ENCODE measurements around the gene SURF6. TPM values are rescaled to one million over a fixed set of nuclear protein-coding genes. Genes with fewer than 3 reads are reported as not detected.

SURF6 gene
- total RNA-seq, 1 experiment from 2014 or later = 56.3 TPM

- Histone ChIP-seq H3K4me1 (ENCODE audit: insufficient read depth, low read length) (no peaks in the 10 kb centered on the region), H3K23ac (ENCODE audit: insufficient read length, low read depth, low read length) (no peak overlapping the region), H2AFZ (ENCODE audit: low read length) (no peak overlapping the region), H3T11ph (ENCODE audit: low read length) (no peak overlapping the region), H3K79me1 (ENCODE audit: insufficient read depth, low read depth, low read length, poor library complexity, severe bottlenecking) (peaks cover 16% of the 10 kb centered on the region), H3K18ac (ENCODE audit: insufficient read length, low read depth, low read length) (no peak overlapping the region), H3K4ac (ENCODE audit: low read depth, low read length) (no peak overlapping the region), H2BK120ac (ENCODE audit: low read depth, low read length, poor library complexity, severe bottlenecking) (no peak overlapping the region), H3K23me2 (ENCODE audit: insufficient read length, low read depth, low read length, poor library complexity, severe bottlenecking) (peaks cover 6% of the 10 kb centered on the region), H3K27ac (ENCODE audit: insufficient read length, low read depth, low read length) (no peak overlapping the region), H4K5ac (ENCODE audit: insufficient read length, low read depth, low read length) (no peak overlapping the region), H3K27me3 (ENCODE audit: insufficient read depth, low read length) (no peaks in the 10 kb centered on the region), H2AK5ac (ENCODE audit: insufficient read length, low read length) (no peak overlapping the region), H4K20me1 (ENCODE audit: control insufficient read depth, insufficient read depth, insufficient read length) (no peaks in the 10 kb centered on the region), H2BK5ac (ENCODE audit: insufficient read length, low read length) (no peak overlapping the region), H2BK15ac (ENCODE audit: low read depth, low read length) (no peak overlapping the region), H4K8ac (replicated peaks; ENCODE audit: insufficient read length, low read depth, low read length) (no peak overlapping the region), H3K79me2 (ENCODE audit: insufficient read depth, low read length) (peaks cover 38% of the 10 kb centered on the region; the same call in 1 of the 2 replicates), H3K9ac (ENCODE audit: extremely low read depth, insufficient read length, low read length) (peak overlapping the region; percentile 75), H3K9me3 (ENCODE audit: control insufficient read depth, low read depth, low read length) (no peaks in the 10 kb centered on the region), H2BK20ac (ENCODE audit: low read depth, low read length, poor library complexity, severe bottlenecking) (no peak overlapping the region), H3K56ac (ENCODE audit: insufficient read length, low read depth, low read length) (no peak overlapping the region), H3K14ac (ENCODE audit: insufficient read depth, low read length) (no peak overlapping the region), H2BK12ac (ENCODE audit: insufficient read length, low read depth, low read length) (no peak overlapping the region), H4K91ac (ENCODE audit: insufficient read length, low read depth, low read length) (no peak overlapping the region), H3K4me2 (ENCODE audit: insufficient read depth, insufficient read length, low read length) (peak overlapping the region; percentile 98)
- peak; percentile 31; the same call in 1 of the 3 replicates for TF ChIP-seq CTCF (conservative IDR thresholded peaks at IDR 0.05)
- Mint-ChIP-seq H3K9me3 (peaks cover 3 to 4% of the 10 kb centered on the region in 2 experiments; a peak in 3 of 5 replicates), H3K4me1 (peaks cover 11 to 13% of the 10 kb centered on the region in 2 experiments), H3K4me3 (peak overlapping the region; percentile 95 to 98), H3K36me3 (ENCODE audit: insufficient read depth in 1 of 3, low read depth in 3 of 3) (peaks cover 15 to 36% (median 27%) of the 10 kb centered on the region in 3 experiments; a peak in 6 of 7 replicates), H3K27me3 (ENCODE audit: low read depth) (peaks cover 30% of the 10 kb centered on the region), H3K27ac (peak overlapping the region; percentile 82 to 97 (median 95); a peak in 6 of 7 replicates)
- DNase-seq = no peak
- no CpG with 5 or more reads among the region's 39 CpGs for WGBS (ENCODE audit: extremely low coverage, insufficient read length, low lambda C conversion rate)
These were observed 39.2 kb upstream of the SURF6 start for GRCh38 chr9:133375116-133375723.

Data from H9 (cell line).